Stimulated activated naive CD8-positive, alpha-beta T cell treated with anti-CD3 and anti-CD28 coated beads, Interleukin-15, amount 100 ng/mL, for 72 hours (primary cell): Measurements from ENCODE around the gene ARSK.

Source experiments
- ATAC-seq: fragments of 150-1000 bp; cut with Tn5 transposase; 2 replicates; pipeline ENCODE4 v1.10.0; 2021; ENCODE audit warnings: mild to moderate bottlenecking, moderate library complexity
- DNase-seq, 2 donors: peaks; one replicate each; pipeline ENCODE4 v3.0.0; 2021 to 2022
- H3K27ac Mint-ChIP-seq, 2 donors: one replicate each; pipeline ENCODE4 v1.8.0; 2022; ENCODE audit warnings: mild to moderate bottlenecking in 2 of 2, mixed read lengths in 2 of 2, moderate library complexity in 2 of 2
- H3K27me3 Mint-ChIP-seq: one replicate; pipeline ENCODE4 v1.8.0; 2022; ENCODE audit warnings: mixed read lengths
- H3K4me1 Mint-ChIP-seq: one replicate; pipeline ENCODE4 v1.8.0; 2022; ENCODE audit warnings: mild to moderate bottlenecking, mixed read lengths
- H3K4me3 Mint-ChIP-seq, 2 donors: one replicate each; pipeline ENCODE4 v1.8.0; 2022; ENCODE audit warnings: mild to moderate bottlenecking in 2 of 2, mixed read lengths in 2 of 2, moderate library complexity in 1 of 2
- H3K9me3 Mint-ChIP-seq, 2 donors: one replicate each; pipeline ENCODE4 v1.8.0; 2022; ENCODE audit warnings: mixed read lengths in 2 of 2

Gene ARSK

DNA sequence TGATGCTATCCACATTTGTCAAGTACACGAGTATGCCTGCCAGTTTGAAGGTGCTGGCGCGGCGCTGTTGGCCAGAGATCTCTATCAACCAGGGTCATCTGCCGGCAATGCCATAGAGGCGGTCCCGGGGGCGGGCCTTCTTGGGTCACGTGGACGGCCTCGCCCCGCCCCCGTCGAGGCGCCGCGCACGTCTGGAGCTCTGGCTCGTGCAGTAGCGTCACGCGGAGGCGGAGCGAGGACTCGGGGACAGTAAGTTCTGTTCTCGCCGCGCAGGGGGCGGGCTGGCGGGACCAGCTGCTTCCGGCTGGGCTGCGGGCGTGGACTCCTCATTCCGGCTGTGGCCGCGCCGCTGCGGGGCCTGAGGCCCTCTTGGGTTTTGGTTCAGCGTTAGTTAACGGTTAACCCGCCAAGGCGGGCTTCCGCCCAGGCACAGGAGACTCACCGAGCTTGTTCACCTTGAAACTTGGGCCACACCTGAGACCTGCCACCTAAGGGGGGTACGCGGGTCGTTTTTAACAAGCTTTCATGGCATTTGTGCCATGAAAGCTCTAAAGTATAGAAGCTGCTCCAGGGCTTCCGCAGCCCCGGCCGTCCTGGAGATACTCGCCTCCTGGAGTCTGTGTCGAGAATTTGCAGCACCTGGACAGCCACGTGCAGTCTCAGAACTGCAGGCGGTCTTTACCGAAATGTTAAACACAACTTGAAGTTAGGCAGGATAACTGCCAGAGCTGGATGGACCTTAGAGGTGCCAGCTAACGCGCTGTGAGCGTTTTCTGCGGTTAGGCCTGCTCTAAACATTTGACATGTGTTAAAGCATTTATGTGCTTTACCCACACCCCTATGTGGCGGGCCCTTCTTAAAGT is 91.9 kb downstream of the ARSK start, which contains the start of gene RFESD:
TSS of gene RFESD (plus strand) at position 209 of the 863 bp plus-strand sequence. CDS start 5,495 bp downstream, outside the sequence.
- DNase-seq (peak; percentile 94 to 98), ATAC-seq (peak; percentile 97)
- H3K4me1 Mint-ChIP-seq = peaks cover 32% of the 10 kb centered on the region
- no peaks in the 10 kb centered on the region for H3K9me3 Mint-ChIP-seq
- H3K27me3 Mint-ChIP-seq = no peaks in the 10 kb centered on the region
- peak within 1 kb of the TSS; percentile 90 to 95 for H3K27ac Mint-ChIP-seq
- H3K4me3 Mint-ChIP-seq = peak within 1 kb of the TSS; percentile 85 to 88

DNA sequence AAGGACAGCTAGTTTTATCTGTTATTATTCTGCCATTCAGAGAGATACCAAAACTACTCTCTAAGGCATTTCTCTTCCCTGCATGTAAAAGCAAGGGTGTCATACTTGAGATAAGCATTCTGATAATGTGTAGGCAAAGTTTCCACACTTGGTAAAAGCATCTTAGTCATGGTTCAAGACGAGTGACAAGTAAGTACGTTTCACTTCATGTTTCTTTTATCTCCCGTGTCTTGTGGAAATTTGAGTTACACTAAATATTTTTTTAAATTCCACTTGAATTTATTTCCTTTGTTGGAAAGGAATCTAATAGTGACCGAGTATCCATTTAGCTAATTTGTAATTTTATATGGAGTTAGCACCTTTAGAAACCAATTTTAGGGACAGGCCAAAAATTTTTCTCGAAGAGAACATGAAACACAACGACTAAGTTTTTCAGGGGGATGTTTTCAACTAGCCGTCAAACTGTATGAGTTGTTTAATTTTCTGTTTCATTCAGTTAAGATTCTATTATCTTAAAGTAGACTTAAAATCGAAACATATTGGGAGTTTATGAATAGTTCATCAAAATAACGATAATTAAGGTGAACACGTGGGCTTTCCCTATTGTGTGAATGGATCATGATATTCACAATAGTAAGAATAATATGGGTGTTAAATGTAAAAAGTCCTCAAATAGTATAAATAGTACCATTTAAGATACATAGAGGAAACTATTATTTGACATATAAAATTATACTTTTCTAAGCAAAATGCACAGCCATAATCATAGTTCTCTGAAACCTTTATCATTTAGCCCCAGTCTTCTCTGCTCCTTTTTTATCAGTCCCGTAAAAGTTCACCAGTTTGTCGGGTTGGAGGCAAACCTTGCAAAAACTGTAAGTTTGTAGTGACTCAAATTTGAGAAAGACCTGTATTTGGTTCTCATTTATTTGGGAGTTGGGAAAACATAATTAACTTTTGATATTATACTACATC is 93.3 kb downstream of the ARSK start:
- ATAC-seq (no peak), DNase-seq (no peak)
- peak overlapping the region; percentile 53 to 64 for H3K4me3 Mint-ChIP-seq
- no peaks in the 10 kb centered on the region for H3K9me3 Mint-ChIP-seq
- peaks cover 32% of the 10 kb centered on the region for H3K4me1 Mint-ChIP-seq
- no peaks in the 10 kb centered on the region for H3K27me3 Mint-ChIP-seq
- peak overlapping the region in 1 of 2 donors; percentile 9 for H3K27ac Mint-ChIP-seq

DNA sequence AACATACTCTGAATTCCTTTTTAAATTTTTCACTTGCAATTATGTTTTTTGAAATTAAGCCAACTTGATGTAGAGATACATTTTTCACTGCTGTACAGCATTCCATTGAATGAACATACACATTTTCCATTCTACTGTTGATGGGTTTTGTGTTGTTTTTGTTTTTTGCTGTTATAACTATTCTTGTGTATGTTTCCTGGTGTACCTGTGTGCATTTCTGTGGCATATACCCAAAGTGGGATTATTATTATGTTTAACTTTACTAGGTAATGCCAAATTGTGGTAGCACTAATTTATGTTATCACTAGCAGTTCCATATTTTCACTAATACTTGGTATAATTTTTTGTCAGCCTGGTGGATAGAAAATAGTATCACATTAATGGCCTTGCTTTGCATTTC is 94.4 kb downstream of the ARSK start:
- no peak for ATAC-seq
- Mint-ChIP-seq H3K9me3 (no peaks in the 10 kb centered on the region), H3K4me1 (peaks cover 26% of the 10 kb centered on the region), H3K4me3 (no peak overlapping the region), H3K27ac (no peak overlapping the region), H3K27me3 (no peaks in the 10 kb centered on the region)
- no peak for DNase-seq

DNA sequence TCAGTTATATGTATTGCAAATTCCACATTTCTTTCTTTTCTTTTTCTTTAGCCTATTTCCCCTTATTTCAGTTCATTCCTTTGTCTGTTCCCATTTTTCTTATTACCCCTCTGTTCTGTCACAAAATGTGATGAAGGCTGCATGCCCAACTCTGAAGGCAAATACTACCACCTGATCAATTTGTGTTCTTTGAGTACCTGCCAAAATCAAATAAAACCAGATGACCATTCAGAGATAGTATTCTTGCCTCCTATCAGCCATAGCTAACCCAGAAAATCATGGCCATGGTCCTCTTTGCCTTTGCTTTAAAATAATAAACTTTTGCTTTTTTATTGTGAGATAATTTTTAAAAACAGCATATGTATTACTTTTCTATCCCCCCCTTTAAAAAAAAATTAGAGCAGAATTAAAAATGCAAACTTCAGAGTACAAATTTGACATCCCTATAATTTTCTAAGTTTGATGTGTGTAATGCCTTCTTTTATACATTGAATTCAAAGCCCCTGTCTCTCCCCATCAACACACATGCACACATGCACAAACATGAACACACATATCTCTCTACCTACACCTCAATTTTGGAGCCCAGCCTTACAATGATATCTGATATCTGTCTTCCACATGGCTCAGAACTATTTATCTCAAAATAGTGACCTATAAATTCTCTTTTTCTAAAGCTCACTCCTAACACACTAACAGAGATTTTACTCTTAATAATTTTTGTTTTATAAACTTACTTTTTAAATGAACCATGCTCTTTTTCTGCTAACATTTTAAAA is 95.1 kb downstream of the ARSK start:
- H3K27ac Mint-ChIP-seq = no peak overlapping the region
- DNase-seq = no peak

DNA sequence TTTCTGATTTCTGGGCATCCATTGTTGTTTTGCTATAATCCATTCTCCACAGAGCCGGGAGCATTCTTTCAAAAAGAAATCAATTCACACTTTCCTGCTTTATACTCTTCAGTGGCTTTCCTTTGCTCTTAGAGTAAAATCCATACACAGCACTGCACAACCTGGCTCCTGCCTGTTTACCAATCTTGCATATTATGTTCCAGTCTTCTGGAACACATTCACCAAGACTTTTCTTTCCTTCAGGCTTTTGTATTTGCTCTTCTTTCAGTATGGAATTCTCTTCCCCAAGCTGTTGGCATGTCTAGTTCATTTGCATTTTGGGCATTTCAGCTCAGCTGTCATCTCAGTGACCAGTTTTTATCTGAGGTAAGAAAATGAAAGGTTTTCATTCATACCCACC is 97.9 kb downstream of the ARSK start:
- no peak for ATAC-seq
- Mint-ChIP-seq H3K4me3 (no peak overlapping the region), H3K27ac (no peak overlapping the region), H3K27me3 (no peaks in the 10 kb centered on the region), H3K9me3 (no peaks in the 10 kb centered on the region), H3K4me1 (peaks cover 5% of the 10 kb centered on the region)
- no peak for DNase-seq

More for the DNA sequence above, 95.1 kb downstream of the ARSK start:
- ATAC-seq = no peak
- H3K4me1 Mint-ChIP-seq = peaks cover 20% of the 10 kb centered on the region
- no peaks in the 10 kb centered on the region for H3K27me3 Mint-ChIP-seq
- no peaks in the 10 kb centered on the region for H3K9me3 Mint-ChIP-seq
- H3K4me3 Mint-ChIP-seq = no peak overlapping the region

DNA sequence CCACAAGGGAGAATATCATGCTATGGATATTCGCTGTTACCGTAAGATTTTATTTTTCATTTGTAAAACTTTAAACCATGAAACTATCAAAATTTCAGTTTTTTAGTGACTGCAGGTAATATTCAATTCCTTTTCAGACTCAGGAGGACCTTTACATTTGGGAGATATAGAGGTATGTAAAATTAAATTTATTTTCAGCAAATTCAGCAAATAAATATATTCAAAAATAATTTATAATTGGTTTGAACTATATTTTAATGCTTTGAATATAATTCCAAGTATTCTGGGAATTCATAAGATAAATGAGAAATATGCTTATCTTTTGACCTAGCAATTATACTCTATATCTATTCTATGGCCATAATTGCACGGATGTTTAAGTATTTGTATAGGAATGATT is 99.3 kb downstream of the ARSK start:
- no peaks in the 10 kb centered on the region for H3K9me3 Mint-ChIP-seq
- H3K4me1 Mint-ChIP-seq = peaks cover 4% of the 10 kb centered on the region
- no peak overlapping the region for H3K4me3 Mint-ChIP-seq
- no peak for DNase-seq
- no peak for ATAC-seq
- no peak overlapping the region for H3K27ac Mint-ChIP-seq
- H3K27me3 Mint-ChIP-seq = no peaks in the 10 kb centered on the region
